Ishikawa (cell line): ENCODE results near the gene PTRH1.

Source experiments
- CEBPB ChIP-seq: IDR thresholded peaks from 2 replicates; pipeline ENCODE4 v1.6.1; 2012
- CREB1 ChIP-seq: IDR thresholded peaks from 2 replicates; pipeline ENCODE4 v1.6.1; 2012; ENCODE audit warnings: low read depth
- EGR1 ChIP-seq: IDR thresholded peaks from 2 replicates; pipeline ENCODE4 v1.6.1; 2012
- EP300 ChIP-seq: IDR thresholded peaks from 2 replicates; pipeline ENCODE4 v1.6.1; 2012; ENCODE audit warnings: borderline replicate concordance
- FOXM1 ChIP-seq: IDR thresholded peaks from 2 replicates; pipeline ENCODE4 v1.6.1; 2012; ENCODE audit warnings: low read depth, borderline replicate concordance
- NFIC ChIP-seq: IDR thresholded peaks from 2 replicates; pipeline ENCODE4 v1.6.1; 2012
- RAD21 ChIP-seq: IDR thresholded peaks from 2 replicates; pipeline ENCODE4 v1.6.1; 2012; ENCODE audit warnings: low read depth
- REST ChIP-seq: IDR thresholded peaks from 2 replicates; pipeline ENCODE4 v1.6.1; 2012; ENCODE audit warnings: low read depth, mild to moderate bottlenecking
- TAF1 ChIP-seq: IDR thresholded peaks from 2 replicates; pipeline ENCODE4 v1.6.1; 2012; ENCODE audit warnings: low read depth, mild to moderate bottlenecking
- TCF12 ChIP-seq: IDR thresholded peaks from 2 replicates; pipeline ENCODE4 v1.6.1; 2012; ENCODE audit warnings: low read depth
- TEAD4 ChIP-seq: IDR thresholded peaks from 2 replicates; pipeline ENCODE4 v1.6.1; 2012
- YY1 ChIP-seq: IDR thresholded peaks from 2 replicates; pipeline ENCODE4 v1.6.1; 2012; ENCODE audit warnings: low read depth
- ZBTB7A ChIP-seq: IDR thresholded peaks from 2 replicates; pipeline ENCODE4 v1.6.1; 2012; ENCODE audit warnings: low read depth
- TF ChIP-seq, protein P1 (sequence below): IDR thresholded peaks from 2 replicates; pipeline ENCODE4 v1.6.1; 2012
- TF ChIP-seq, protein P2 (sequence below): IDR thresholded peaks from 2 replicates; pipeline ENCODE4 v1.6.1; 2012

The PTRH1 gene

GRCh38 chr9:127721391-127721821, 5.9 kb upstream of the PTRH1 start:
- TF ChIP-seq CEBPB, result no peak
- TF ChIP-seq TEAD4, result peak; percentile 58; the same call in 1 of the 2 replicates

DNA sequence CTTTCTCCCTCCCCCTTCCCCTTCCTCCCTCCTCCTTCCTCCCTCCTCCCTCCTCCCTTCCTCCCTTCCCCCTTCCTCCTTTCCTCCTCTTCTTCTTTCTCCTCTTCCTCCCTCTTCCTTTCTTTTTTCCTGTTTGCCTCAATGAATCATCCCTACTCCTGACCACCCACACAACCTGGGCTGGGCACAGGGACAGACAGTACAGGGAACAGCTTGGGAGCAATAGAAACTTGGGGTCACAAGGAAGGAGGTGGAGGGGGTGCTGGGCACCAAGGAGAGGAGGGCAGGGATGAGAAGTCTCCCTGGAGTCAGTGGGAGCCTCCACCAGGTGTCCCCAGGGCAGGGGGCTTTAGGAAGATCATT, 5.4 kb upstream of the PTRH1 start:
- TF ChIP-seq, protein P1, sequence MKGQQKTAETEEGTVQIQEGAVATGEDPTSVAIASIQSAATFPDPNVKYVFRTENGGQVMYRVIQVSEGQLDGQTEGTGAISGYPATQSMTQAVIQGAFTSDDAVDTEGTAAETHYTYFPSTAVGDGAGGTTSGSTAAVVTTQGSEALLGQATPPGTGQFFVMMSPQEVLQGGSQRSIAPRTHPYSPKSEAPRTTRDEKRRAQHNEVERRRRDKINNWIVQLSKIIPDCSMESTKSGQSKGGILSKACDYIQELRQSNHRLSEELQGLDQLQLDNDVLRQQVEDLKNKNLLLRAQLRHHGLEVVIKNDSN, result no peak
- TF ChIP-seq EGR1 (no peak), CREB1 (no peak), NFIC (no peak), RAD21 (no peak), EP300 (no peak), YY1 (no peak), FOXM1 (no peak), TEAD4 (no peak), TCF12 (no peak)
- TF ChIP-seq, protein P2, sequence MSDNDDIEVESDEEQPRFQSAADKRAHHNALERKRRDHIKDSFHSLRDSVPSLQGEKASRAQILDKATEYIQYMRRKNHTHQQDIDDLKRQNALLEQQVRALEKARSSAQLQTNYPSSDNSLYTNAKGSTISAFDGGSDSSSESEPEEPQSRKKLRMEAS, result no peak

DNA sequence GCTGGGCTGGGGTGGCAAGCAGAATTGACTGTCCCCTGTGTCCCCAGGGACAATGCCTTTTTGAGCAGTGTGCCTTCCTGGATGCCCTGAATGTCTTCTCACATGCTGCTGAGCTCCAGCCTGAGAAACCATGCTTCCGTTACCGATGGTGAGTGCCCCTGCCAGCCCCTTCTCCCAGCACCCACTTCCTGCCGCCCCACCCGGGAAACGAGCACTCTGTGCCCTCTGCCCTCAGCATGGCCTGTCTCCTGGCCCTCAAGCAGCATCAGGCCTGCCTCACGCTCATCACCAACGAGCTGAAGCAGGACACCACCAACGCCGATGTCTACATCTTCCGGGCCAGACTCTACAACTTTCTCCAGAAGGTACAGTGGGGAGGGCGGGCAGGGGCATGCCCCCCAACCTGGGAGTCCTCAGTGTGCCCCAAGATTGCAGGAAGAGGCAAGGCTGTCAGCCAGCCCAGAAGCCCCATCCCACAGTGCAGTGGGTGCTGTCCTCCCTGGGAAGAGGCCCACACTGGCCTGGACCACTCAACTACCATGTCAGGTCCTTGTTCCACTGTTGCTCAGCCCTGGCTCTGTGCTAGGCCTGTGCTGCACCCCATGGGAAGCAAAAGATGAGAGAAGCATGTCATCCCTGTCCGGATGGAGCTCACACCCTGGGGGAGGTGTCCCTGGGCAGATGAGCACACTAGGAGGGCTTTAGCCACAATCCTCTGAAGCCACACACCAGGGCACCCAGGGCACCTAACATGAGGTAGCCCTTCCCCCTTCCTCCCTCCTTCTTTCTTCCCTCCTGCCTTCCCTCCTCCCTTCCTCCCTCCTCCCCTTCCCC, 4.8 kb upstream of the PTRH1 start:
- TF ChIP-seq ZBTB7A, result no peak
- TF ChIP-seq TAF1, result no peak
- no peak for TF ChIP-seq TEAD4
- TF ChIP-seq REST, result no peak
- TF ChIP-seq CEBPB, result no peak
- TF ChIP-seq, protein P2, result no peak
- no peak for TF ChIP-seq EP300
- no peak for TF ChIP-seq TCF12
- TF ChIP-seq YY1, result no peak
- TF ChIP-seq, protein P1, result no peak
- no peak for TF ChIP-seq NFIC
- no peak for TF ChIP-seq CREB1
- no peak for TF ChIP-seq EGR1

- no peak for TF ChIP-seq EGR1
- no peak for TF ChIP-seq CEBPB
- no peak for TF ChIP-seq TCF12
- TF ChIP-seq, protein P1, result no peak
- no peak for TF ChIP-seq TAF1
- TF ChIP-seq NFIC, result no peak
- TF ChIP-seq, protein P2, result no peak
- no peak for TF ChIP-seq FOXM1
- TF ChIP-seq EP300, result no peak
- no peak for TF ChIP-seq RAD21
- no peak for TF ChIP-seq YY1
- TF ChIP-seq REST, result no peak
- TF ChIP-seq ZBTB7A, result no peak
- no peak for TF ChIP-seq TEAD4
- no peak for TF ChIP-seq CREB1
These were observed 2.3 kb upstream of the PTRH1 start for GRCh38 chr9:127717766-127718165.

DNA sequence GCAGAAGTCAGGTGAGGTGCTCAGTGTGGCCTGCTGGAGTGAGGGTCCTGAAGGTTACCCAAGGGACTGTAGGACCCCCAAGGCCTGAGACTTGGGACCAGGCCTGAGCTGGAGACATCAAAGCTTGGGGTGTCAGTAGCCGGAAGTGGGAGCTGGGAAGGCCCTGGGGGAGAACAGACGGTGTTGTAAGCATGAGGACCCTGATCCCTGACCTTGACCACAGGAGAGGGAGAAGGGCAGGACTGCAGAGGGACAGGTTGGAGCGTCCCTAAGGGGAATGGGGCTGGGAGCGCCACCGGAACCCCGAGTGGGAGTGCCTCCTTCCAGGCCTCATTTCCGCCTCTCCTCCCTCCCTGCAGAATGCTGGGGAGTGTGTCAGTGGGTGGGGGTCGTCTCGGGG, 949 bp upstream of the PTRH1 start:
- TF ChIP-seq, protein P1, result no peak
- no peak for TF ChIP-seq NFIC
- TF ChIP-seq ZBTB7A, result no peak
